ENCODE measurements around the gene TAF3. TPM values are rescaled to one million over a fixed set of nuclear protein-coding genes. Genes with fewer than 3 reads are reported as not detected.

Gene TAF3
- total and polyA plus RNA-seq, 11 donors: 5.7 to 14.0 (median 10.3) TPM

DNA sequence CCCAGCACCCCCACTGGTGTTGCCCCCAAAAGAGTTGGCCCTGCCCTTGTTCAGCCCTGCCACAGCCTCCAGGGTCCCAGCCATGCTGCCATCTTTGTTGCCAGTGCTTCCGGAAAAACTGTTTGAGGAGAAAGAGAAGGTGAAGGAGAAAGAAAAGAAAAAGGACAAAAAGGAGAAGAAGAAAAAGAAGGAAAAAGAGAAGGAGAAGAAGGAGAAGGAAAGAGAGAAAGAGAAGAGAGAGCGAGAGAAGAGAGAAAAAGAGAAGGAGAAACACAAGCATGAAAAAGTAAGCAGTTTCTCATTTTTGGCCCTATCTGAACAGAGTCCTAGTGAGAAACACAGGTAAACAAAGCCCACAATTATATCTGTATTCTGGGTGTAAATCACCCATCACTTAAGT is 147.2 kb downstream of the TAF3 start:
- ATAC-seq (no peak), DNase-seq (no peak)
- intact Hi-C loops (cut with DNase I): no loop called here
- Histone ChIP-seq H3K36me3 (peaks cover 0 to 19% (median 12%) of the 10 kb centered on the region in 9 donors), H3K4me3 (no peak overlapping the region), H3K27ac (no peak overlapping the region), H3K27me3 (no peaks in the 10 kb centered on the region), H3K9me3 (no peaks in the 10 kb centered on the region), H3K4me1 (peaks cover 0 to 13% (median 7%) of the 10 kb centered on the region in 12 donors)
- WGBS, 4 donors: 94 to 97% (median 96%) methylated on average over 2 of the region's 2 CpGs
- TF ChIP-seq, protein P1, sequence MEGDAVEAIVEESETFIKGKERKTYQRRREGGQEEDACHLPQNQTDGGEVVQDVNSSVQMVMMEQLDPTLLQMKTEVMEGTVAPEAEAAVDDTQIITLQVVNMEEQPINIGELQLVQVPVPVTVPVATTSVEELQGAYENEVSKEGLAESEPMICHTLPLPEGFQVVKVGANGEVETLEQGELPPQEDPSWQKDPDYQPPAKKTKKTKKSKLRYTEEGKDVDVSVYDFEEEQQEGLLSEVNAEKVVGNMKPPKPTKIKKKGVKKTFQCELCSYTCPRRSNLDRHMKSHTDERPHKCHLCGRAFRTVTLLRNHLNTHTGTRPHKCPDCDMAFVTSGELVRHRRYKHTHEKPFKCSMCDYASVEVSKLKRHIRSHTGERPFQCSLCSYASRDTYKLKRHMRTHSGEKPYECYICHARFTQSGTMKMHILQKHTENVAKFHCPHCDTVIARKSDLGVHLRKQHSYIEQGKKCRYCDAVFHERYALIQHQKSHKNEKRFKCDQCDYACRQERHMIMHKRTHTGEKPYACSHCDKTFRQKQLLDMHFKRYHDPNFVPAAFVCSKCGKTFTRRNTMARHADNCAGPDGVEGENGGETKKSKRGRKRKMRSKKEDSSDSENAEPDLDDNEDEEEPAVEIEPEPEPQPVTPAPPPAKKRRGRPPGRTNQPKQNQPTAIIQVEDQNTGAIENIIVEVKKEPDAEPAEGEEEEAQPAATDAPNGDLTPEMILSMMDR (IDR thresholded peaks at IDR 0.05): no peak
- TF ChIP-seq POLR2A (IDR thresholded peaks at IDR 0.05): no peak

DNA sequence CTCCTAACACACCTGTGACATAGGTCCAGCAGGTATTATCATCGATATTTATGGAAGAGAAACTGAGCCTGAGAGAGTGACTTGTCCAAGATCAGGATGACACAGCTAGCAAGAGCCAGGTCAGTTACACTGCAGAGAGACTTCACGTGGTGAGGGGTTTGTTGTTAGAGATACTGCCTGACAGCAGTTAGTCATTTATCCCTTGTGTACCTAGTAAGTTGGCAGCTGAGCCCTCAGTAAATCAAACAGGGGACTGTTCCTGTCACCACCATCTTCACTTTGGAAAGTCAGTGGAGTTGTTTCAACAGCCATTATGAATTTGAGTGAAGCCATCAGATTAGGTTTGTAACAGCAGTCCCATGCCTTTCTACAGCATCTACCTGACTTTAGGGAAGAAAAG is 148.7 kb downstream of the TAF3 start:
- Histone ChIP-seq H3K36me3 (peaks cover 0 to 19% (median 12%) of the 10 kb centered on the region in 9 donors), H3K4me3 (no peak overlapping the region), H3K9me3 (no peaks in the 10 kb centered on the region), H3K27ac (no peak overlapping the region), H3K4me1 (peaks cover 0 to 13% (median 7%) of the 10 kb centered on the region in 12 donors), H3K27me3 (no peaks in the 10 kb centered on the region)
- ATAC-seq (peak in 1 of 4 donors; percentile 28), DNase-seq (no peak)
- no peak for TF ChIP-seq POLR2A (IDR thresholded peaks at IDR 0.05)
- TF ChIP-seq, protein P1 (IDR thresholded peaks at IDR 0.05): no peak
- intact Hi-C loops (cut with DNase I): no loop called here
- whole genome bisulfite sequencing, 4 donors: 69 to 81% (median 79%) methylated on average over 2 of the region's 2 CpGs

DNA sequence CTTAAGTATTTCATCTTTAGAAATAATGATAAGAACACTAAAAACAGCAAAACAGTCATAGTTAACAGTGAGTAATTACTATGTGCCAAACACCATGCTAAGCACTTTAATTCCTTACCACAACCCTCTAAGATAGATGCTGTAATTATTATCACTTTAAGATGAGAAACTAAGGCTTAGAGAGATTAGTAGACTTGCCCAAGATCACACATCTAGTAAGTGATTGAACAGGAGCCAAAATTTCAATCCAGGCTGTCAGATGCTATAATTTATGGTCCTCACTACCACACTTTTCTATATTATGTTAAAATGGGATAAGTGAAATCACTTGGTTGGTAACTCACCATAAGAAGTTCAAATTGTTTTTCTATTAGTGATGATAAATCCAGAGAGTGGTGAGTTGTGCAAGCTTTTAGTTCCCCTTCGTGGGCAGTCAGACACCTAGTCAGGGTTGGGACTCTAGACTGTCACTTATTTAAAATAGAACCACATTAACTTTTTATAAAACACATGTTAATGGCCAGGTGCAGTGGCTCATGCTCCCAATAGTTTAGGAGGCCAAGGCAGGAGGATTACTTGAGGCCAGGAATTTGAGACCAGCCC is 150.3 kb downstream of the TAF3 start:
- Histone ChIP-seq H3K36me3 (peaks cover 0 to 19% (median 12%) of the 10 kb centered on the region in 9 donors), H3K27me3 (no peaks in the 10 kb centered on the region), H3K4me1 (peaks cover 0 to 13% (median 7%) of the 10 kb centered on the region in 12 donors), H3K9me3 (no peaks in the 10 kb centered on the region), H3K27ac (no peak overlapping the region), H3K4me3 (no peak overlapping the region)
- ATAC-seq: no peak
- no peak for TF ChIP-seq POLR2A (IDR thresholded peaks at IDR 0.05)
- TF ChIP-seq, protein P1 (IDR thresholded peaks at IDR 0.05): no peak
- intact Hi-C loops (cut with DNase I): no loop called here
- WGBS, 4 donors: 85 to 100% (median 95%) methylated on average over 1 of the region's 1 CpG
- DNase-seq: no peak

DNA sequence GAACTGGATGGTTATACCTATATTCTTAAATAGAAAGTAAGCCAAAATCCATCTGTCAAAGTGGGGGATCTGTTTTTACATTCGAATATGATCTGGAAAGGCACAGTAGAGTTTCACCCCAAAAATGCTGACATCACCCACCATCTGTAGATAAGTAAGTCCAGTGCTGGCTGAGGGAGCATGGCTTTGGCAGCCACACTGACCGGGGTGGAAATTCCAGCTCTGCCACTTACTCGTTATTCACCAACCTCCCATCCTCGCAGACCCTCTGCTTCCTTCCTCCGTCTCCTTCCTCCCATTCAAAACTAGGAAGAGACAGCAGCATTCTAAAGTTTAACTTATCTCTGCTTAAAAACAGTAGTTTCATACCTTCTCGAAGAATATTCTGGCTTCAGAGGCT is 151.3 kb downstream of the TAF3 start:
- Histone ChIP-seq H3K27me3 (no peaks in the 10 kb centered on the region), H3K9me3 (no peaks in the 10 kb centered on the region), H3K36me3 (peaks cover 0 to 9% (median 2%) of the 10 kb centered on the region in 9 donors), H3K4me3 (no peak overlapping the region), H3K27ac (peak overlapping the region in 1 of 12 donors; percentile 3), H3K4me1 (peaks cover 0 to 13% (median 7%) of the 10 kb centered on the region in 12 donors)
- no peak for ATAC-seq
- 50 to 63% (median 52%) methylated on average over 6 of the region's 6 CpGs for WGBS, 4 donors
- intact Hi-C loops (cut with DNase I): no loop called here
- DNase-seq: no peak
- TF ChIP-seq POLR2A (IDR thresholded peaks at IDR 0.05): no peak
- TF ChIP-seq, protein P1 (IDR thresholded peaks at IDR 0.05): no peak
